ENCODE measurements around the gene GADD45GIP1. TPM values are rescaled to one million over a fixed set of nuclear protein-coding genes. Genes with fewer than 3 reads are reported as not detected.

GADD45GIP1 gene
- polyA plus RNA-seq, 1 donor from 2014 or later, result 84.1 TPM

DNA sequence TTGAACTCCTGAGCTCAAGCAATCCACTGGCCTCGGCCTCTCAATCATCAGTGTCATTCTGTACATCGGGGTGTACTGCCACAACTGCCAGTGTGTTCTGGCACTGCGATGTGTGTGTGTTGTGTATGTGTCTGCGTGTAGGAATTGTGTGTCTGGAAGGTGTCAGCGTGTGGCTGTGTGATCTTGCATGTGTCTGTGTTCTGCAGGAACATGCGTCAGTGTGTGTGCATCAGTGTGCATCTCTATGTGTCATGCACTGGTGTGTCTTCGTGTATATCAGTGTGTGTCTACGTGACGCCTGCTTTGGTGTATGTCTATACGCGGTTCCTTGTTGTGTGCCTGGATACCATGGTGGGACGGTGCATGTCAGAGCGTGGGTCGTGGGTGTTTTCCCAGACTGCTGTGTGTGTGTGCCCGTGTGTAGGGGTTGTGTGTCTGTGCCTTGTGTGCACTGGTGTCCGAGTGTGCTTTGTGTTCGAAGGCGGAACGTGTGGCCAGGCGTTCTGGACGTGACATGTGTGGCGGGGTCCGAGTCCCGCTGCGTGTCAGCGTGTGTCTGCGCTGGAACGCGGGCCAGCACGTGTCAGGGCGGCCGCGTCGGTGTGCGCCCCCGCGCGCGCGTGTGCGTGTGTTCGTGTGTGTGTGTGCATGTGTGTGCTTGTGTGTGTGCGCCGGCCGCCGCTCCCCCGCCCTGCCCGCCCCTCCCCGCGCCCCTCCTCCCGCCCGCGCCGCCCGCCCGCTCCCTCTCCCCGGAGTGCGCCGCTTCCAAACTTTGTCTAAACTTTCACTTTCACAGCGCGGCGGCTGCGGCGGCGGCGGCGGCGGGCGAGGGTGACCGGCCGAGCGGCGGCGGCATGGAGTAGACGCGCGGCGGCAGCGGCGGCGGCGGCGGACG, 37.9 kb upstream of the GADD45GIP1 start, which contains the start of gene NFIX:
NFIX (plus strand) TSS at position 775 of the 895 bp plus-strand sequence. CDS start 363 bp downstream, outside the sequence.
- no peaks in the 10 kb centered on the region for H3K36me3 Mint-ChIP-seq
- peaks cover 19% of the 10 kb centered on the region for H3K27me3 Mint-ChIP-seq
- no peaks in the 10 kb centered on the region for H3K9me3 Mint-ChIP-seq
- peak within 1 kb of the TSS; percentile 83 to 93 (median 91) for H3K4me3 Mint-ChIP-seq
- peaks cover 0 to 5% (median 5%) of the 10 kb centered on the region in 3 donors for H3K4me1 Mint-ChIP-seq
- peak within 1 kb of the TSS in 1 of 3 donors; percentile 86 for H3K27ac Mint-ChIP-seq

DNA sequence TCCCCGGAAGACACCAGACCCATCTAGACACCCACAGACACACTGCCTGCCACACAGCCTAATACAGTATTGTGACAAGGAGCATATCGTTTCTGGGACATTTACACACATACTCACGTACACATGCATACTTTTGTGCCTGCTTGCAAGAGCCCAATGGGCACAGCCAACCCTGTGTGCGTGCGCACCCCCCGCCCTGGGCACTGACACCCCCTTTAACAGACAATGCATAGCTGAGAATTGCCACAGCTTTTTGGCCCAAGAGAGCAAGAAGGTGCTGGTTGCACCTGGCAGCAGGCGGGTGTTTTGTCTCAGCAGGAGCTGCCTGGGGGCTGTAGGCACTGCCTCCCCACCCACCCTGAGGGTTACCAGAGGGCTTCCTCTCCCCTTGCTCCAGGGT, 36.5 kb upstream of the GADD45GIP1 start:
- Mint-ChIP-seq H3K4me1 (peaks cover 0 to 5% (median 5%) of the 10 kb centered on the region in 3 donors), H3K4me3 (peak overlapping the region in 3 of 4 donors; percentile 11 to 65 (median 24)), H3K9me3 (no peaks in the 10 kb centered on the region), H3K27me3 (peaks cover 16% of the 10 kb centered on the region), H3K36me3 (no peaks in the 10 kb centered on the region), H3K27ac (peak overlapping the region in 1 of 3 donors; percentile 36)

DNA sequence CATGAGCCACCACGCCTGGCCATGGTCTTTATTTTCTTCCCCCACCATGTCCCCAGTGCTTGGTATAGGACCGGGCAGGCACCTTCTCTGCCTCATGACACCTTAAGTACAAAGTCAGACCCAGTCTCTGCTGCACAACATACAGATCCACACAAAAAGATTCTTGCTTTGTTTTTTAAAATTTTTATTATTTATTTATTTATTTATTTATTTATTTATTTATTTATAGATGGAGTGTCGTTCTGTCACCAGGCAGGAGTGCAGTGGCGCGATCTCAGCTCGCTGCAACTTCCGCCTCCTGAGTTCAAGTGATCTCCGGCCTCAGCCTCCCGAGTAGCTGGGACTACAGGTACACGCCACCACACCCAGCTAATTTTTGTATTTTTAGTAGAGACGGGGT, 35.7 kb upstream of the GADD45GIP1 start:
- Mint-ChIP-seq H3K36me3 (no peaks in the 10 kb centered on the region), H3K4me1 (peaks cover 0 to 5% (median 5%) of the 10 kb centered on the region in 3 donors), H3K27me3 (peaks cover 15% of the 10 kb centered on the region), H3K27ac (peak overlapping the region in 1 of 3 donors; percentile 59), H3K4me3 (no peak overlapping the region), H3K9me3 (no peaks in the 10 kb centered on the region)

DNA sequence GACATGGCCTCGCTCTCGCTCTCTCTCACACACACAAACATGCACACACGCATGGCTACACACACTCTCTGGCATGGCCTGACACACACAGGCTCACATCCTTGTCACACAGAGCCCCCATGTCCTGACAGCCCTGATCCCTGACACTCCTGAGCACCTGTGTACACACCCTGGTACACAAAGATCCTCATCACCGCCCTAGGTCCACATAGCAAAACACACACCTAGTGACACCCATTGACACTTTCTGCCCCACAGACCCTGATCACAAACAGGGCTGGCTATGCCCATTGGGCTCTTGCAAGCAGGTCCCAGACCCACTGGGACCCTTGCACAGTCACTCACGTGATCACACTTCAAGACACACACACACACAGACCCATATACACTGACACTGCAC, 34.3 kb upstream of the GADD45GIP1 start:
- Mint-ChIP-seq H3K4me1 (peaks cover 0 to 5% (median 5%) of the 10 kb centered on the region in 3 donors), H3K36me3 (no peaks in the 10 kb centered on the region), H3K9me3 (no peaks in the 10 kb centered on the region), H3K27me3 (peaks cover 16% of the 10 kb centered on the region), H3K27ac (peak overlapping the region in 1 of 3 donors; percentile 1), H3K4me3 (no peak overlapping the region)

DNA sequence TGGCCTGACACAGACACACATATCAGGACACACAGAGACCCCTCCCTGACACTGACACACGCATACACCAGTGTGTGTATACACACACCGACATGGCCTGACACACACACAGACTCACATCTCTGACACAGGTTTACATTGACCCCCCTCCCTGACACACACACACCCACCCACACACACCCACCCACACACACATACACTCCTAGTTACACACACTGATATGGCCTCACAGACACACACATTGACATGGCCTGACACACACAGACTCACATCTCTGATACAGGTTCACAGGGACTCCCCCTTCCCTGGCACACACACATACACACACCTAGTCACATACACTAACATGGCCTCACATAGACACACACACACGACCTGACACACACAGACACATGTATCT, 33.8 kb upstream of the GADD45GIP1 start:
- H3K36me3 Mint-ChIP-seq, result no peaks in the 10 kb centered on the region
- H3K27ac Mint-ChIP-seq, result peak overlapping the region in 1 of 3 donors; percentile 1
- peaks cover 0 to 5% (median 3%) of the 10 kb centered on the region in 3 donors for H3K4me1 Mint-ChIP-seq
- H3K4me3 Mint-ChIP-seq, result no peak overlapping the region
- H3K27me3 Mint-ChIP-seq, result peaks cover 15% of the 10 kb centered on the region
- no peaks in the 10 kb centered on the region for H3K9me3 Mint-ChIP-seq

DNA sequence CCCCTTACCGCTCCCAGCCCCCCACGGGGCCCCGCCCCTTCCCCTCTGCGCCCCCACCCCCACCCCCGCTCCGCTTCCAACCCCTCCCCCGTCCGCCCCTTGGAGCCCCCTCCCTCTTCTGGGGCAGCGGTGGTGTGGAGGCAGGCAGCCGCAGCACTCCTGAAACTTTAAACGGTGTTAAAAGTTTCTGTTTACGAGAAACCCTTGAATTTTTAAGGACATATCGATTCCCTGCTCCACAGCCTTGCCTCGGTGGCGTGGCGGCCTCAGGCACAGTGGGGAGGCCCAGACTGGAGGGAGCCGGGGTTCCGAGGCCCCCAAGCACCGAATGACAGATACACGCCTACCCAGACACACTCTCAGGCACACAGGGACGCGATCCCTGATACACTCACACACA, 33.4 kb upstream of the GADD45GIP1 start:
- peaks cover 0 to 7% (median 5%) of the 10 kb centered on the region in 3 donors for H3K4me1 Mint-ChIP-seq
- no peak overlapping the region for H3K4me3 Mint-ChIP-seq
- no peaks in the 10 kb centered on the region for H3K9me3 Mint-ChIP-seq
- peaks cover 15% of the 10 kb centered on the region for H3K27me3 Mint-ChIP-seq
- no peak overlapping the region for H3K27ac Mint-ChIP-seq
- H3K36me3 Mint-ChIP-seq, result no peaks in the 10 kb centered on the region

DNA sequence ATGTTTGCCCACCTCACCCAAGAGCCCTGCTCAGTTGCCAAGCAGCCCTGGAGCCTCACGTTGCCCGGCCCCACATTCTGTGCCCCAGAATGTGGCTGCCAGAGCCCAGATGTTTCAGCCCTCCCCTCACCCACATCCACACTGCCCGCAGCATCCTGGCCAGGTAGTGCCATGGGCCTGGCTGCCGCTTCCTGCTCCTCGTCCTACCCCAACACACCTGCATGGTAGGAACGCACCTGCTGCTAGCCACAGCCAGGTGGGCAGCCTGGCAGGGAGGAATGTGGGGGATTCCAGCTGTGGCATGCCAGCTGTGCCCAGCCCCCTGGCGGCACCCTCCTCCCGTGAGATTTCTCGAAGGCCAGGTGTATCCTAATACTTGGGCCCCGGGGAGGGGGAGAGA, 30.8 kb upstream of the GADD45GIP1 start:
- no peaks in the 10 kb centered on the region for H3K9me3 Mint-ChIP-seq
- no peak overlapping the region for H3K4me3 Mint-ChIP-seq
- H3K4me1 Mint-ChIP-seq, result peaks cover 6 to 9% (median 8%) of the 10 kb centered on the region in 3 donors
- peaks cover 3% of the 10 kb centered on the region for H3K27me3 Mint-ChIP-seq
- H3K36me3 Mint-ChIP-seq, result no peaks in the 10 kb centered on the region
- H3K27ac Mint-ChIP-seq, result no peak overlapping the region

DNA sequence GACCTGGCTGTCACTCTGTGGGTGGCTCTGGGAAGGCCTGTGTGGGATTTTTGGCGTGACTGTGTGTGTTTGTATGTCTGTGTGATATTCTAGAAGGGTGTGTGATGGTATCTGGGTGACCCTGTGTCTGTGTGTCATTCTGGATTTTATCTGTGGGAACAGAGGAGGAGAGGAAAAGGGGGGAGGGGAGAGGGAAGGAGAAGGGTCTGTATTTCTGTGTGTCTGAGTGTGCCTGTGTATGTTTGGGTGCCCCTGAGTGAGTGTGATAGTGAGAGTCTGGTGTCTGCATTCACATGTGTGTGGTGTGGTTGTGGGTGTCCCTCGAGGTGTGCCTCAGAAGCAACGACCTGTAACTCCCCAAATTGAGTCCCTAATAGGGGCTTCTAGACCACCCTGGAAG, 30.2 kb upstream of the GADD45GIP1 start:
- H3K36me3 Mint-ChIP-seq, result no peaks in the 10 kb centered on the region
- H3K27ac Mint-ChIP-seq, result no peak overlapping the region
- H3K4me1 Mint-ChIP-seq, result peaks cover 6 to 9% (median 8%) of the 10 kb centered on the region in 3 donors
- H3K27me3 Mint-ChIP-seq, result peaks cover 3% of the 10 kb centered on the region
- no peaks in the 10 kb centered on the region for H3K9me3 Mint-ChIP-seq
- no peak overlapping the region for H3K4me3 Mint-ChIP-seq

DNA sequence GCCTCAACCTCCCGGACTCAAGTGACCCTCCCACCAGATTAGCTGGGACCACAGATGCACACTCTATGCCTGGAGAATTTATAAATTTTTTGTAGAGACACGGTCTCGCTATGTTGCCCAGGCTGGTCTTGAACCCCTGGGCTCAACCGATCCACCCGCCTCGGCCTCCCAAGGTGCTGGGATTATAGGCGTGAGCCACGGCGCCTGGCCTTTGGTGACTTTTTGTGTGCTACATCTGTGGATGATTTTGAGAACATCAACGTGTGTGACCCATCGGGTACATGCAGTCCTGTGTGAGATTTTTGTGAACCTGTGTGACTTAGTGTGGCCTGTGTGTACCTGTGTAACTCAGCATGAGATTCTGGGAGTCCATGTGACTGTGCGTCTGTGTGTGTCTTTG, 29.7 kb upstream of the GADD45GIP1 start:
- Mint-ChIP-seq H3K36me3 (no peaks in the 10 kb centered on the region), H3K4me1 (peaks cover 6 to 9% (median 8%) of the 10 kb centered on the region in 3 donors), H3K27me3 (peaks cover 3% of the 10 kb centered on the region), H3K9me3 (no peaks in the 10 kb centered on the region), H3K27ac (no peak overlapping the region), H3K4me3 (no peak overlapping the region)

DNA sequence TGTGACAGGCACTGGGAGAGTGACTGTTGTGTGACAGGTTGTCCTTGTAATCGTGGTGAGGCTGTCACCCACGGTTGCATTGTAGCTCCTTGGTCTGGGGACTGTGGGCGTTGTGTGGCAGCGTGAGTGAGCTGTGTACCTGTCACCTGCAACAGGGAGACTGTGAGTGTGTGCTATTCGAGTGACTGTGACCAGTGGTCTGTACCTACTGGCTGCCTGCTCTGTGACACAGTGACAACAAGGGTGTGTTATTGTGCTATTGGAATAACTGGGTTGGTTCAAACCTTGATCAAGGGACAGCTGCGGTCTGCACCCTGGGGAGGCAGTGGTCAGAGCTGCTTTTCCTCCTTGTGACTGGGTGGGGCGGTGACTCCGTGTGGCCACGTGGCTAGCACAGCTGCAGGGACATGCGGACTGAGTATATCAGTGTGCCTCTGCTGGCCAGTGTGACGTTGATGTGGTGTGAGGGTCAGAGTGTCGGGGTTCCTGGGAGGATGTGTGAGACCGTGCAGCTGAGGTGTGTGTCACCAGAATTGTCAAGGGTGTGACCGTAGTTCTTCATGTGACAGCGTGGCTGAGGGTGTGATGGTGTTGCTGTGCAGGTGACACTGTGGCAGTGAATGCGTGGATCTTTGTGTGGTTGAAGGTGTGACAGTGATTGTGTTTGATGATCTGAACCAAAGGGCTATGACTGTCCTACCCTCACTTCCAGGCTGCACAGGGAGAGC, 28.2 kb upstream of the GADD45GIP1 start:
- no peaks in the 10 kb centered on the region for H3K9me3 Mint-ChIP-seq
- peaks cover 3% of the 10 kb centered on the region for H3K27me3 Mint-ChIP-seq
- H3K4me1 Mint-ChIP-seq, result peaks cover 6 to 9% (median 8%) of the 10 kb centered on the region in 3 donors
- H3K36me3 Mint-ChIP-seq, result no peaks in the 10 kb centered on the region
- H3K27ac Mint-ChIP-seq, result peak overlapping the region in 1 of 3 donors; percentile 84
- H3K4me3 Mint-ChIP-seq, result peak overlapping the region in 3 of 4 donors; percentile 9 to 76 (median 21)

DNA sequence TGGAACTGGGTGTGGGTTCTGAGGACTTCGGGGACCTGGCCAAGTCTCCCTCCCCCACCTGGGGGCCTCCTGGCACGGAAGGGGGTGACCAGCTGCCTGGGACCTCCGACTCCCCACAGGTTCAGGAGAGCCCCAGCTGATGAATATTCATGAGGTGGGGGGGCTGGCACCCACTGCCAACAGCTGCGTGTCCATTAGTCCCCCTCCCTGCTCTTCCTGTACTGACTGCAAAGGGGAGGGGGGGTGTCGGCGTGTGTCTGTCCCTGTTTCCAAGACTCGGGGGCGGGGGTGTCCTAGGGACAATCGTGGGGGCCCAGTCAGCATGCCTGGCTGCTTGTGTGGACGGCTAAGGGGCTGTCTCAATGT, 27.6 kb upstream of the GADD45GIP1 start:
- Mint-ChIP-seq H3K27me3 (peaks cover 3% of the 10 kb centered on the region), H3K4me1 (peaks cover 6 to 9% (median 8%) of the 10 kb centered on the region in 3 donors), H3K9me3 (no peaks in the 10 kb centered on the region), H3K4me3 (peak overlapping the region in 3 of 4 donors; percentile 9 to 76 (median 21)), H3K36me3 (no peaks in the 10 kb centered on the region), H3K27ac (peak overlapping the region in 1 of 3 donors; percentile 16)

DNA sequence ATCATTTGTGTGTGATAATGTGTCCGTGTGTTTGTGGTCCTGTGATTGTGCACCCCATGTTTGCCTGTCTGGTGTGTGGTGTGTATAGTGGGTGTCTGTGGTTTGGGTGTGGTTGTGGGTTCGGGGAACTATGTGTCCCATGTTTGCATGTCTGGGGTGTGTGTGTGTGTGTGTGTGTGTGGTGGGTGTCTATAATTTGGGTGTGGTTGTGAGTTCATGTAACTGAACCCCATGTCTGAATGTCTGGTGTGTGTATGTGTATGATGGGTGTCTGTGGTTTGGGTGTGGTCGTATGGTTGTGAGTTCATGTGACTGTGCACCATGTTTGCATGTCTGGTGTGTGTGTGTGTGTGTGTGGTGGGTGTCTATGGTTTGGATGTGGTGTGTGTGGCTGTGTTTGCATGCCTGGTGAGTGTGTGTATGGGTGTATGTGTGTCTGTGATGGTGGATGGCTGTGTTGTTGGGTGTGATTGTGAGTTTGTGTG, 27.2 kb upstream of the GADD45GIP1 start:
- Mint-ChIP-seq H3K4me3 (no peak overlapping the region), H3K4me1 (peaks cover 6 to 9% (median 8%) of the 10 kb centered on the region in 3 donors), H3K27ac (no peak overlapping the region), H3K27me3 (peaks cover 3% of the 10 kb centered on the region), H3K9me3 (no peaks in the 10 kb centered on the region), H3K36me3 (no peaks in the 10 kb centered on the region)

DNA sequence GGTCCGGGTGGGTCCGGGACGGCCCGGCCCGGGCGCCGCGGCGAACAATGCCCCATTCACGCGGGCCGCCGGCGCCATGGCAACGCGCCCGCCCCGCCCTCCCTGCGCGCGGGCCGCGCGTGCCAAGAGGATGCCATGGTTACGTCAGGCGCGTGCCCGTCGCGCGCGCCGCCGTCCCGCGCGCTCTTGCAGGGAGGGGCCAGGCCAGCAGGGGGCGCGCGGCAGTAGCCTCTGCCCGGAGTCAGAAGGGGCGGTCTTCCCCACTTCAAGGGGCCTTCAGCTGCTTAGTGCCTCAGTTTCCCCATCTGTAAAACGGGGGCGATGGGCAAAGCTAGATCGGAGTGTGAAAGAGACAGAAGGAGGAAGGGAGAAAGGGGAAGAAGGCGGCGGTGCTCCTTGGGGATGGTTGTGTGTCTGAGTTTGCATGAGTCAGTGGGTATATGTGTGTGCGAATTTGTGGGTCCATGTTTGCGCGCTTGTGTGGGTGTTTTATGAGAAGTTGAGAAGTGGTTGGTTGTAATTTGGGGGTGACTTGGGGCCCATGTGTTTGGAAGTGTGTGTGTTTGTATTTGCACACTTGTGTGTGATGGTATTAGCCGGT, 26.6 kb upstream of the GADD45GIP1 start:
- Mint-ChIP-seq H3K36me3 (no peaks in the 10 kb centered on the region), H3K27ac (no peak overlapping the region), H3K27me3 (peaks cover 3% of the 10 kb centered on the region), H3K4me3 (no peak overlapping the region), H3K4me1 (peaks cover 6 to 9% (median 8%) of the 10 kb centered on the region in 3 donors), H3K9me3 (no peaks in the 10 kb centered on the region)

DNA sequence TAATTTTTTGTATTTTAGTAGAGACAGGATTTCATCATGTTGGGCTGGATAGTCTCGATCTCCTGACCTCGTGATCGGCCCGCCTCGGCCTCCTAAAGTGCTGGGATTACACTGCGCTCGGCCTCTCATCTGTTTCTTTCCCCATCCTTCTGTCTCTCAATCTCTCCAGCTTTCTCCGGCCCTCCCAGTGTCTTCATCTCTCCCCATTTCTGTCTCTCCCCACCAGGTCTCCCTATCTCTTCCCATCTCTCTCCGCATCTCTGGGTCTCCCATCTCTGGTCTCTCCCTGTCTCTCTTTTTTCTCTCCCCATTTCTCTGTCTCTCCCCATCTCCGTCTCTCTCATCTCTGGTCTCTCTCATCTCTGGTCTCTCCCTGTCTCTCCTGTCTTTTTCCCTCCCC, 26.1 kb upstream of the GADD45GIP1 start:
- H3K9me3 Mint-ChIP-seq, result no peaks in the 10 kb centered on the region
- H3K36me3 Mint-ChIP-seq, result no peaks in the 10 kb centered on the region
- peaks cover 4% of the 10 kb centered on the region for H3K27me3 Mint-ChIP-seq
- H3K4me1 Mint-ChIP-seq, result peaks cover 6 to 9% (median 9%) of the 10 kb centered on the region in 3 donors
- no peak overlapping the region for H3K4me3 Mint-ChIP-seq
- H3K27ac Mint-ChIP-seq, result no peak overlapping the region

DNA sequence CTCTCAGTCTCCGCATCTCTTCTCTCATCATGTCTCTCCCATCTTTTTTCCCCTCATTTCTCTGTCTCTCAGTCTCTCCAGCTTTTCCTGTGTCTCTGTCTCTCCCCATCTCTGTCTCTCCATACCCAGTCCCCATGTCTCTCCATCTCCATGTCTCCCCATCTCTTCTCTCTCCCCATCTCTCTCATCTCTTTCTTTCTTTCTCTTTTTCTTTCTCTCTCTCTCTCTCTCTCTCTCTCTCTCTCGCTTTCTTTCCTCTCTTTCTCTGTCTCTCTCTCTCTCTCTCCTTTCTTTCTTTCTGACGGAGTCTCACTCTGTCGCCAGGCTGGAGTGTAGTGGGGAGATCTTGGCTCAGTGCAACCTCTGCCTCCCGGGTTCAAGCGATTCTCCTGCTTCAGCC, 25.6 kb upstream of the GADD45GIP1 start:
- Mint-ChIP-seq H3K27ac (no peak overlapping the region), H3K27me3 (peaks cover 7% of the 10 kb centered on the region), H3K4me3 (no peak overlapping the region), H3K9me3 (no peaks in the 10 kb centered on the region), H3K36me3 (no peaks in the 10 kb centered on the region), H3K4me1 (peaks cover 6 to 13% (median 13%) of the 10 kb centered on the region in 3 donors)

All from IgD-negative memory B cell (primary cell).